ENCODE results near the gene CCNK. TPM values are rescaled to one million over a fixed set of nuclear protein-coding genes. Genes with fewer than 3 reads are reported as not detected.

The CCNK gene
- total RNA-seq, 1 donor from 2014 or later: 80.8 TPM

Other genes with a start within 250 kb of the CCNK start
- gene BCL11B, start 209.2 kb upstream of the CCNK start, total RNA-seq: 43.5 and 45.4 TPM in 2 replicates
- gene SETD3, start 550 bp upstream of the CCNK start, total RNA-seq: 60.6 and 61.7 TPM in 2 replicates
- gene CCDC85C, start 122.8 kb downstream of the CCNK start, total RNA-seq: 7.4 and 7.6 TPM in 2 replicates
- not detected in 2 replicates for gene HHIPL1, start 163.7 kb downstream of the CCNK start, total RNA-seq
- 0.27 TPM in 1 of 2 replicates, not detected in the other for gene CYP46A1, start 202.9 kb downstream of the CCNK start, total RNA-seq